Skeletal muscle tissue (tissue), 4 donors: ENCODE results near the gene CHD5. TPM values are rescaled to one million over a fixed set of nuclear protein-coding genes. Genes with fewer than 3 reads are reported as not detected.

Source experiments
- H3K27ac ChIP-seq: one replicate; pipeline ENCODE4 v1.7.0; 2013; ENCODE audit warnings: mild to moderate bottlenecking, low read depth, low read length, inconsistent platforms
- H3K27me3 ChIP-seq, 3 donors: one replicate each; pipeline ENCODE4 v1.7.0; 2013; ENCODE audit warnings: low read length in 3 of 3; ENCODE audit not compliant: control insufficient read depth in 3 of 3, insufficient read depth in 3 of 3
- H3K36me3 ChIP-seq, 3 donors: one replicate each; pipeline ENCODE4 v1.7.0; 2013; ENCODE audit warnings: low read length in 3 of 3; ENCODE audit not compliant: control insufficient read depth in 3 of 3, insufficient read depth in 3 of 3
- H3K4me1 ChIP-seq, 3 donors: one replicate each; pipeline ENCODE4 v1.7.0; 2013; ENCODE audit warnings: low read length in 3 of 3, mild to moderate bottlenecking in 3 of 3; ENCODE audit not compliant: control insufficient read depth in 3 of 3, insufficient read depth in 3 of 3
- H3K4me3 ChIP-seq, 3 donors: one replicate each; pipeline ENCODE4 v1.7.0; 2013; ENCODE audit warnings: low read length in 3 of 3
- H3K9ac ChIP-seq, 3 donors: one replicate each; pipeline ENCODE4 v1.7.0; 2013; ENCODE audit warnings: low read length in 3 of 3, mild to moderate bottlenecking in 3 of 3, moderate library complexity in 2 of 3, low read depth in 1 of 3
- H3K9me3 ChIP-seq, 3 donors: one replicate each; pipeline ENCODE4 v1.7.0; 2013; ENCODE audit warnings: low read length in 3 of 3; ENCODE audit not compliant: control insufficient read depth in 3 of 3
- total RNA-seq: library from RNA; depleted of rRNA; stranded (reverse); fragments of >200 nt; gene quantifications from one replicate; pipeline ENCODE4 v1.2.3, GENCODE V29; 2014
- donor health status: Osteomylitis.

Gene CHD5
- total RNA-seq, 1 donor from 2014 or later = not detected

- peaks cover 22 to 35% (median 33%) of the 10 kb centered on the region in 3 donors for H3K36me3 ChIP-seq
- H3K27ac ChIP-seq = no peak overlapping the region
- no peak overlapping the region for H3K9ac ChIP-seq
- peaks cover 0 to 7% (median 4%) of the 10 kb centered on the region in 3 donors for H3K4me1 ChIP-seq
- peaks cover 5 to 9% (median 7%) of the 10 kb centered on the region in 3 donors for H3K27me3 ChIP-seq
- no peaks in the 10 kb centered on the region for H3K9me3 ChIP-seq
- H3K4me3 ChIP-seq = no peak overlapping the region
Observed at GRCh38 chr1:6185635-6186382, 5.7 kb upstream of the CHD5 start.

DNA sequence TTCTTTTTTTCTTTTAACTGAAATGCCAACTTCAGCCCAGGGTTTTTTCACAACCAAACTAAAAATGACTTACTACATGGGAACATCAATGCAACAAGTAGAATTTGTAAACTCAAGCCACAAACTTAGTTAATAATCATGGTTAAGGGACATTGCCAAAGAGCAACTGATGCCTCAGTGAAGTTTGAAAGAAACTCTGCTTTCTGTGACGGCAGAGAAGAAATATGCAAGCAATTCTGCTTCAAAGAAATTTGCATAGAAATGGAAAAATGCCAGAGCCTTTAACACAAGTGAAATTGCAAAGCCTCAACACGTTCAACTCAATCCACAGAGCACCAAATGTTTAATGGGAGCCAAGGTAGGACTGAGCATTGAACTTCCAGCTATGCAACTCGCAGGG is 5.0 kb upstream of the CHD5 start:
- Histone ChIP-seq H3K36me3 (peaks cover 19 to 29% (median 28%) of the 10 kb centered on the region in 3 donors), H3K9ac (no peak overlapping the region), H3K4me1 (peaks cover 0 to 9% (median 4%) of the 10 kb centered on the region in 3 donors), H3K27me3 (peaks cover 7 to 13% (median 11%) of the 10 kb centered on the region in 3 donors), H3K27ac (no peak overlapping the region), H3K4me3 (no peak overlapping the region), H3K9me3 (no peaks in the 10 kb centered on the region)

- H3K9me3 ChIP-seq = no peaks in the 10 kb centered on the region
- peaks cover 7 to 15% (median 13%) of the 10 kb centered on the region in 3 donors for H3K27me3 ChIP-seq
- H3K36me3 ChIP-seq = peaks cover 16 to 25% (median 23%) of the 10 kb centered on the region in 3 donors
- no peak overlapping the region for H3K4me3 ChIP-seq
- no peak overlapping the region for H3K27ac ChIP-seq
- peaks cover 0 to 9% (median 4%) of the 10 kb centered on the region in 3 donors for H3K4me1 ChIP-seq
- no peak overlapping the region for H3K9ac ChIP-seq
Observed at GRCh38 chr1:6184083-6184783, 4.1 kb upstream of the CHD5 start.

- Histone ChIP-seq H3K9me3 (no peaks in the 10 kb centered on the region), H3K27ac (no peak overlapping the region), H3K9ac (no peak overlapping the region), H3K36me3 (peaks cover 14 to 20% (median 19%) of the 10 kb centered on the region in 3 donors), H3K4me1 (peaks cover 5 to 11% (median 10%) of the 10 kb centered on the region in 3 donors), H3K4me3 (no peak overlapping the region), H3K27me3 (peaks cover 13 to 22% (median 20%) of the 10 kb centered on the region in 3 donors)
Observed at GRCh38 chr1:6183520-6183989, 3.4 kb upstream of the CHD5 start.

DNA sequence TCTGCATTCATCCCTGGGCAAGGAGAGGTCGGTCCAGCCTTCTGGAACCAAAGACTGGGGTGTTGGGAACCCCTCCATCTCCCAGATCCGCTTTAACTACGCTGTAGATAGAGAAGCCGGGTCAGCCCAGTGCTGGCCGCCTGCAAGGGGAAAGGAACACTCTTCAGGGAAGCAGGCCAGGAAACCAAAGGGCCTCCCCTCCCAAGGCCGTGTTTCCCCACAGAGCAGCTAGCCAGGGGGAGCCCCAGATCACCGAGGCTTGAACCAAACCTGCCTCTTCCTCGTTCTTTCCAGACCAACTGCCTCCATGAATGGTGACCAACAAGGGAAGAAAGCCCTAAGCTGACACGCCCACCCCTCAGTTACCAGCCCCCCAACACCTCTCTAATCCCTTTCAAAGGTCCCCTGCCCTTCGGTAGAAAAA is 1.2 kb upstream of the CHD5 start:
- Histone ChIP-seq H3K27me3 (peaks cover 35 to 43% (median 42%) of the 10 kb centered on the region in 3 donors), H3K4me1 (peaks cover 6 to 13% (median 13%) of the 10 kb centered on the region in 3 donors), H3K27ac (no peak overlapping the region), H3K36me3 (peaks cover 8 to 14% (median 10%) of the 10 kb centered on the region in 3 donors), H3K9ac (no peak overlapping the region), H3K4me3 (no peak overlapping the region), H3K9me3 (no peaks in the 10 kb centered on the region)

- H3K27me3 ChIP-seq = peaks cover 41 to 47% (median 43%) of the 10 kb centered on the region in 3 donors
- no peak overlapping the region for H3K4me3 ChIP-seq
- peaks cover 8 to 13% (median 10%) of the 10 kb centered on the region in 3 donors for H3K36me3 ChIP-seq
- H3K9me3 ChIP-seq = no peaks in the 10 kb centered on the region
- no peak overlapping the region for H3K27ac ChIP-seq
- H3K9ac ChIP-seq = no peak overlapping the region
- peaks cover 6 to 13% (median 13%) of the 10 kb centered on the region in 3 donors for H3K4me1 ChIP-seq
Observed at GRCh38 chr1:6180707-6181311, 688 bp upstream of the CHD5 start.

- Histone ChIP-seq H3K4me3 (no peak overlapping the region), H3K27me3 (peaks cover 43 to 56% (median 52%) of the 10 kb centered on the region in 3 donors), H3K4me1 (peaks cover 6 to 13% (median 13%) of the 10 kb centered on the region in 3 donors), H3K9ac (no peak overlapping the region), H3K36me3 (peaks cover 4 to 5% (median 4%) of the 10 kb centered on the region in 3 donors), H3K27ac (no peak overlapping the region), H3K9me3 (no peaks in the 10 kb centered on the region)
Observed at GRCh38 chr1:6179564-6180175, 451 bp downstream of the CHD5 start.

DNA sequence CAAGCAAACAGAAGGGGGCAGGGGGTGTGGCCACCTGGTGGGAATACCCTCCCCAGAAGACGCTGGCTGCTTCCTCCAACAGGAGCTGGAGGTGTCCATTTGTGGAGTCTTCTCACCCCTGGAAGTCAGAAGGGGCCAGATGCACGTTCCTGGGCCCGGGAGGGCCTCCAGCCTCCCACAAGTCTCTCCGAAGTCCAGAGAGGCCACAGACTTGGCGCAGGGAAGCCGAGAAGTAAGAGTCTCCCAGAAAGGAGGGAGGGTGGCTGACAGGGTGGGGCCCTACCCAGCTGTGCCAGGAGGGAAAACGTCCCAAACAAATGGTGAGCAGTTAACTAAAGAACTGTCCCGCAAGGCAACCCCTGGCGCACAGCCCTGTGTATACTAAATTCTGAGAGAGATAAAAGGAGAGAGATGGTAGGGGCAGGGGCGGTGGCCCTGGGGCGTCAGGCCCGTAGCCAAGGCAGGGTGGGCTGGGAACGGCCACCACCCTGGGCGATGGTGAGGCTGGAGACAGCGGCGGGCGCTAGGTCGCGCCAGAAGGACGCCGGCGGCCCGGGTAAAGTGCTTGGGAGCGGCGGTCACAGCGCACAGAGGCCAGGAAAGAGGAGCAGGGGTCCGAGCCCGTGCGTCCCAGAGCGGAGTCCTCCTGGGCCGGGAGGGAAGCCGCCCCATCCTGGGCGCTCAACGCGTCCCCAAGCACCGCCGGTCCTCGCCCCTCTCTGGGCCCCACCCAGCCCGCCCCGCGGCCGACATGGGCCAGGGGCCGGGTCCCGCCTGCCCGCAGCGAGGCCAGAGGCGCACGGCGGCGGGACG is 1.2 kb downstream of the CHD5 start:
- no peak overlapping the region for H3K9ac ChIP-seq
- no peaks in the 10 kb centered on the region for H3K36me3 ChIP-seq
- H3K27ac ChIP-seq = no peak overlapping the region
- no peak overlapping the region for H3K4me3 ChIP-seq
- H3K4me1 ChIP-seq = peaks cover 6 to 13% (median 13%) of the 10 kb centered on the region in 3 donors
- H3K9me3 ChIP-seq = no peaks in the 10 kb centered on the region
- peaks cover 44 to 60% (median 58%) of the 10 kb centered on the region in 3 donors for H3K27me3 ChIP-seq
